Keratinocyte (primary cell): ENCODE measurements around the gene GTF3A. TPM values are rescaled to one million over a fixed set of nuclear protein-coding genes. Genes with fewer than 3 reads are reported as not detected.
A peak's percentile ranks its signal among the peaks of the same experiment; 100 is the strongest.

Experiments
- DNase-seq: peaks from one replicate; pipeline ENCODE4 v3.0.0-alpha.2; 2011; ENCODE audit warnings: low read depth, missing footprints, low spot score
- FAIRE-seq: peaks from 2 replicates; lab custom pipeline; 2011; peaks lifted over from hg19 to GRCh38; lab: Jason Lieb, UNC
- H2AFZ ChIP-seq: 2 replicates; pipeline ENCODE4 v1.6.0; 2012; ENCODE audit warnings: low read length, control low read depth, inconsistent platforms; ENCODE audit not compliant: control insufficient read depth
- H3K27ac ChIP-seq: 2 replicates; pipeline ENCODE4 v1.5.1; 2011; ENCODE audit warnings: low read length; ENCODE audit not compliant: control insufficient read depth, insufficient read depth
- H3K27me3 ChIP-seq: 3 replicates; pipeline ENCODE4 v1.6.0; 2011; ENCODE audit warnings: low read length; ENCODE audit not compliant: control insufficient read depth, insufficient read depth; ENCODE audit errors: extremely low read depth
- H3K36me3 ChIP-seq, 2 experiments: 2 replicates in 1 of 2; 3 replicates in 1 of 2; pipeline ENCODE4 v1.5.1; 2011; ENCODE audit warnings: low read length in 2 of 2, mild to moderate bottlenecking in 1 of 2; ENCODE audit not compliant: control insufficient read depth in 2 of 2, insufficient read depth in 2 of 2; ENCODE audit errors: extremely low read depth in 1 of 2
- H3K4me1 ChIP-seq: 3 replicates; pipeline ENCODE4 v1.5.1; 2011; ENCODE audit warnings: low read length; ENCODE audit not compliant: control insufficient read depth, insufficient read depth; ENCODE audit errors: extremely low read depth
- H3K4me2 ChIP-seq: 3 replicates; pipeline ENCODE4 v1.6.0; 2011; ENCODE audit warnings: low read depth, low read length; ENCODE audit not compliant: control insufficient read depth, insufficient read depth; ENCODE audit errors: extremely low read depth
- H3K4me3 ChIP-seq, 3 experiments: fragments of 200-600 bp in 1 of 3; sonication (generic) in 1 of 3; 2 replicates in 2 of 3; 3 replicates in 1 of 3; pipeline ENCODE4 v1.5.1; 2011 to 2016; ENCODE audit warnings: low read length in 3 of 3, mild to moderate bottlenecking in 3 of 3, control low read depth in 2 of 3, inconsistent platforms in 1 of 3, low read depth in 1 of 3, mixed read lengths in 1 of 3, mixed run types in 1 of 3, moderate library complexity in 1 of 3; ENCODE audit not compliant: control insufficient read depth in 2 of 3, insufficient read depth in 2 of 3; ENCODE audit errors: extremely low read depth in 1 of 3
- H3K79me2 ChIP-seq: 2 replicates; pipeline ENCODE4 v1.6.0; 2012; ENCODE audit warnings: low read length; ENCODE audit not compliant: control insufficient read depth, insufficient read depth
- H3K9ac ChIP-seq: 3 replicates; pipeline ENCODE4 v1.6.0; 2011; ENCODE audit warnings: low read length; ENCODE audit not compliant: control insufficient read depth, insufficient read depth; ENCODE audit errors: extremely low read depth
- H3K9me1 ChIP-seq: 3 replicates; pipeline ENCODE4 v1.6.0; 2011; ENCODE audit warnings: low read length; ENCODE audit not compliant: control insufficient read depth, insufficient read depth; ENCODE audit errors: extremely low read depth
- H3K9me3 ChIP-seq: 2 replicates; pipeline ENCODE4 v1.5.1; 2012; ENCODE audit warnings: low read depth, low read length; ENCODE audit not compliant: control insufficient read depth
- H4K20me1 ChIP-seq: 3 replicates; pipeline ENCODE4 v1.6.0; 2011; ENCODE audit warnings: low read length; ENCODE audit not compliant: control insufficient read depth, insufficient read depth; ENCODE audit errors: extremely low read depth
- EZH2 ChIP-seq: IDR thresholded peaks from one replicate; pipeline ENCODE4 v1.6.1; 2012; ENCODE audit warnings: inconsistent platforms, mild to moderate bottlenecking, low read length, moderate library complexity
- dilution Hi-C: fragments of 300-500 bp; cut with MboI; formaldehyde crosslinking; loops from one replicate; pipeline ENCODE4 v1.7.0; 2020; ENCODE audit warnings: low sequenced_read_pairs; ENCODE audit not compliant: extremely low pct_ligation_motif_present
- polyA minus RNA-seq, 3 experiments: library from RNA; depleted of rRNA, polyadenylated mRNA; stranded (reverse); fragments of >200 nt; gene quantifications; 1 replicate in 1 of 3; 2 replicates in 1 of 3; 3 replicates in 1 of 3; pipeline ENCODE4 v1.2.3, GENCODE V29; 2011
- polyA plus RNA-seq, 5 experiments: library from polyadenylated mRNA; depleted of rRNA in 3 of 5; stranded (reverse) in 3 of 5; stranded (forward) in 1 of 5; unstranded in 1 of 5; fragments of >200 nt; gene quantifications; 1 replicate in 1 of 5; 2 replicates in 3 of 5; 3 replicates in 1 of 5; pipeline versions ENCODE4 v1.2.1 to v1.2.3, GENCODE V29; 2011 to 2012; ENCODE audit warnings: missing spikeins in 2 of 5, low read depth in 1 of 5, low replicate concordance in 1 of 5
- TF ChIP-seq, protein P1 (sequence below), 3 experiments: IDR thresholded peaks in 1 of 3; conservative IDR thresholded peaks in 1 of 3; optimal IDR thresholded peaks in 1 of 3; 2 replicates in 2 of 3; 3 replicates in 1 of 3; pipeline versions ENCODE3 to v1.5.1; 2011; ENCODE audit warnings: low read length in 3 of 3, mild to moderate bottlenecking in 3 of 3, moderate library complexity in 2 of 3, control low read depth in 1 of 3, inconsistent platforms in 1 of 3; ENCODE audit not compliant: insufficient read depth in 2 of 3; ENCODE audit errors: extremely low read depth in 1 of 3

GTF3A gene
- polyA plus RNA-seq (41.5 to 97.8 TPM (median 95.5 TPM) in 3 replicates), polyA minus RNA-seq (22.1 to 48.6 TPM (median 36.3 TPM) in 3 replicates)
- 138 TPM for polyA plus RNA-seq (2011; ENCODE audit: low read depth)
- polyA plus RNA-seq (2011; cell fraction: cytosol; rRNA removed), result 72.7 and 138 TPM in 2 replicates
- polyA plus RNA-seq (2011; cell fraction: nucleus; rRNA removed), result 16.5 and 23.1 TPM in 2 replicates
- polyA plus RNA-seq (2012; ENCODE audit: low replicate concordance), result 58.6 and 74.2 TPM in 2 replicates
- 57.7 TPM for polyA minus RNA-seq (2011; cell fraction: cytosol; rRNA and poly(A)+ RNA removed)
- polyA minus RNA-seq (2011; cell fraction: nucleus; rRNA and poly(A)+ RNA removed), result 4.9 and 11.0 TPM in 2 replicates

DNA sequence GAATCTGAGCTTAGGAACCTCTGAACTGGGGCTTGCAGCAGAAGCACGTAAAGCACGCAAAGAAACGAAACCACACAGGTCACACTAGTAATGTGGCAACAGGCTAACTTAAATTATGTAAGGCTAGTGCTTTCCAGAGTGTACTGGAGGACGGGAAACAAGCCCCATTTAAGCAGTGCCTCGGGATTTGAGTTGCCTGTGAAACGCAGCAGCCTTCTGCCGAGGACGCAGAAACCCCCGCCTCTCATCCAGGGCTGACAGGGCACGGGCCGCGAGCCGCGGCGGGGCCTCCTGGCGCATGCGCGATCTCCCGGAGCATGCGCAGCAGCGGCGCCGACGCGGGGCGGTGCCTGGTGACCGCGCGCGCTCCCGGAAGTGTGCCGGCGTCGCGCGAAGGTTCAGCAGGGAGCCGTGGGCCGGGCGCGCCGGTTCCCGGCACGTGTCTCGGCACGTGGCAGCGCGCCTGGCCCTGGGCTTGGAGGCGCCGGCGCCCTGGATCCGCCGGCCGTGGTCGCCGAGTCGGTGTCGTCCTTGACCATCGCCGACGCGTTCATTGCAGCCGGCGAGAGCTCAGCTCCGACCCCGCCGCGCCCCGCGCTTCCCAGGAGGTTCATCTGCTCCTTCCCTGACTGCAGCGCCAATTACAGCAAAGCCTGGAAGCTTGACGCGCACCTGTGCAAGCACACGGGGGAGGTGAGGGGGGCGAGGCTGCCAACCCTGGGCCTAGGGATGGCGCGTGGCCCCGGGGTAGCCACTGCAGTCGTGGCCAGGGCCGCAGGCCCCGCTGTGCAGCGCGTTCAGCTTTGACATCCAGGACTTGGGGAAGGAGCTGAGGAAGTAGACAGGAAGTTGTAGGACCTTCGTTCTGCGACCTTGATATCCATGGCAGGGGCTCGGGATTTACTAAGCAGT, at the start of gene GTF3A:
Gene GTF3A, plus strand, starts transcription at position 374 of the 912 bp plus-strand sequence.
- H3K36me3 ChIP-seq, result peaks cover 6 to 11% of the 10 kb centered on the region in 2 experiments
- peak within 1 kb of the TSS; percentile 89 for H3K27ac ChIP-seq
- H3K4me1 ChIP-seq, result peaks cover 35% of the 10 kb centered on the region
- H3K9ac ChIP-seq, result peak within 1 kb of the TSS; percentile 83
- peak within 1 kb of the TSS; percentile 96 for H3K4me2 ChIP-seq
- no peaks in the 10 kb centered on the region for H3K27me3 ChIP-seq
- H4K20me1 ChIP-seq, result no peaks in the 10 kb centered on the region
- FAIRE-seq (no peak), DNase-seq (peak; percentile 30)
- TF ChIP-seq, protein P1, sequence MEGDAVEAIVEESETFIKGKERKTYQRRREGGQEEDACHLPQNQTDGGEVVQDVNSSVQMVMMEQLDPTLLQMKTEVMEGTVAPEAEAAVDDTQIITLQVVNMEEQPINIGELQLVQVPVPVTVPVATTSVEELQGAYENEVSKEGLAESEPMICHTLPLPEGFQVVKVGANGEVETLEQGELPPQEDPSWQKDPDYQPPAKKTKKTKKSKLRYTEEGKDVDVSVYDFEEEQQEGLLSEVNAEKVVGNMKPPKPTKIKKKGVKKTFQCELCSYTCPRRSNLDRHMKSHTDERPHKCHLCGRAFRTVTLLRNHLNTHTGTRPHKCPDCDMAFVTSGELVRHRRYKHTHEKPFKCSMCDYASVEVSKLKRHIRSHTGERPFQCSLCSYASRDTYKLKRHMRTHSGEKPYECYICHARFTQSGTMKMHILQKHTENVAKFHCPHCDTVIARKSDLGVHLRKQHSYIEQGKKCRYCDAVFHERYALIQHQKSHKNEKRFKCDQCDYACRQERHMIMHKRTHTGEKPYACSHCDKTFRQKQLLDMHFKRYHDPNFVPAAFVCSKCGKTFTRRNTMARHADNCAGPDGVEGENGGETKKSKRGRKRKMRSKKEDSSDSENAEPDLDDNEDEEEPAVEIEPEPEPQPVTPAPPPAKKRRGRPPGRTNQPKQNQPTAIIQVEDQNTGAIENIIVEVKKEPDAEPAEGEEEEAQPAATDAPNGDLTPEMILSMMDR (optimal IDR thresholded peaks at IDR 0.05 in 1 of 3, IDR thresholded peaks at IDR 0.05 in 1 of 3, conservative IDR thresholded peaks at IDR 0.05 in 1 of 3; ENCODE audit: extremely low read depth in 1 of 3, insufficient read depth in 2 of 3, low read length in 3 of 3), result no peak
- no peak for TF ChIP-seq EZH2
- dilution Hi-C loops, result no loop called here
- peak within 1 kb of the TSS; percentile 66 to 95 (median 77) for H3K4me3 ChIP-seq
- H3K9me3 ChIP-seq, result no peaks in the 10 kb centered on the region
- peak within 1 kb of the TSS; percentile 99 for H2AFZ ChIP-seq
- no peaks in the 10 kb centered on the region for H3K9me1 ChIP-seq
- H3K79me2 ChIP-seq, result peaks cover 22% of the 10 kb centered on the region

DNA sequence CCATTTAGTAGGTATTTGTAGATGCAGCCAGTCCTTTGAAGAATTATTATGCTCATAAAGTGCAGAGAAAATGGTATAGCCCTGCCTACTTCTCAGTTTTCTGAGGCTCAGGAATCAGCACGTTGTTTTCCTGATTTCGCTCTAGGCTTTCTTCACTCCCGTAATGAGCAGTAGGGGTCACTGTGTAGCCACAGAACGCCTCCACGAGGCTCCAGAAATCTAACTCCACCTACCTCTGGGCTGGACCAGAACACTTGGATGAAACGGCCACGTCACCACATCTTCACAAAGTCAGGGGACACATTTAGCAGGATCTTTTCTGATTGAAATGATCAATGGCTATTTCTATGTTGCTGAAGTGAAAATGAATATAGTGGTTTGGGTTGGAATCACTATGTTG, 49.8 kb upstream of the GTF3A start:
- Histone ChIP-seq H3K4me2 (no peak overlapping the region), H2AFZ (no peak overlapping the region), H3K4me3 (no peak overlapping the region), H3K36me3 (no peaks in the 10 kb centered on the region), H3K4me1 (no peaks in the 10 kb centered on the region), H4K20me1 (no peaks in the 10 kb centered on the region), H3K9me1 (no peaks in the 10 kb centered on the region), H3K27me3 (peaks cover 9% of the 10 kb centered on the region), H3K9me3 (no peaks in the 10 kb centered on the region), H3K27ac (no peak overlapping the region), H3K79me2 (no peaks in the 10 kb centered on the region), H3K9ac (no peak overlapping the region)
- FAIRE-seq (peak; percentile 81), DNase-seq (peak; percentile 32)
- dilution Hi-C loops, result no loop called here
- no peak for TF ChIP-seq EZH2
- TF ChIP-seq, protein P1 (optimal IDR thresholded peaks at IDR 0.05 in 1 of 3, IDR thresholded peaks at IDR 0.05 in 1 of 3, conservative IDR thresholded peaks at IDR 0.05 in 1 of 3; ENCODE audit: extremely low read depth in 1 of 3, insufficient read depth in 2 of 3, low read length in 3 of 3), result peak; percentile 77 to 85 (median 78)
